Peyer's patch (tissue), 4 donors: ENCODE results near the gene IL9. TPM values are rescaled to one million over a fixed set of nuclear protein-coding genes. Genes with fewer than 3 reads are reported as not detected.

Source experiments
- DNase-seq, 3 donors: peaks; one replicate each; pipeline ENCODE4 v3.0.0-alpha.2; 2017 to 2019
- H3K27ac ChIP-seq, 4 donors: fragments of 200-600 bp; sonication (generic); one replicate each; pipeline ENCODE4 v1.5.1; 2016 to 2019
- H3K27me3 ChIP-seq, 2 donors: fragments of 200-600 bp; sonication (generic); one replicate each; pipeline ENCODE4 v1.5.1; 2019
- H3K36me3 ChIP-seq, 3 donors: fragments of 200-600 bp; sonication (generic); one replicate each; pipeline ENCODE4 v1.5.1; 2016 to 2019
- H3K4me1 ChIP-seq, 4 donors: fragments of 200-600 bp; sonication (generic); one replicate each; pipeline ENCODE4 v1.5.1; 2016 to 2019
- H3K4me3 ChIP-seq, 4 donors: fragments of 200-600 bp; sonication (generic); 1 replicate in 3 of 4; 2 replicates in 1 of 4; pipeline ENCODE4 v1.5.1; 2016 to 2019; ENCODE audit warnings: mild to moderate bottlenecking in 1 of 4
- H3K9me3 ChIP-seq, 4 donors: fragments of 200-600 bp; sonication (generic); one replicate each; pipeline ENCODE4 v1.5.1; 2016 to 2019; ENCODE audit warnings: mild to moderate bottlenecking in 1 of 4
- CTCF ChIP-seq, 6 experiments: fragments of 450-650 bp in 4 of 6; fragments of 200-600 bp in 2 of 6; sonication (generic) in 1 of 6; IDR thresholded peaks; one replicate each; pipeline ENCODE4 v1.5.1; 2017 to 2019; ENCODE audit warnings: antibody characterized with exemption in 6 of 6, mild to moderate bottlenecking in 3 of 6, moderate library complexity in 1 of 6
- POLR2A ChIP-seq, 2 donors: fragments of 450-650 bp; IDR thresholded peaks; one replicate each; pipeline ENCODE4 v1.5.1; 2017; ENCODE audit warnings: antibody characterized with exemption in 2 of 2, mild to moderate bottlenecking in 2 of 2, moderate library complexity in 2 of 2
- total RNA-seq, 4 donors: library from RNA; depleted of rRNA; stranded (reverse); fragments of >200 nt; gene quantifications; one replicate each; pipeline ENCODE4 v1.1.0, GENCODE V29; 2016

The IL9 gene
- total RNA-seq: not detected

GRCh38 chr5:135895474-135896006, at the start of gene IL9:
IL9 (minus strand) TSS chr5:135895841; CDS start chr5:135895816, 25 bp downstream.
- Histone ChIP-seq H3K4me1 (no peaks in the 10 kb centered on the region), H3K27me3 (no peaks in the 10 kb centered on the region)
- no peak for DNase-seq

GRCh38 chr5:135944967-135945560, 49.4 kb upstream of the IL9 start:
- Histone ChIP-seq H3K27me3 (no peaks in the 10 kb centered on the region), H3K27ac (no peak overlapping the region), H3K36me3 (no peaks in the 10 kb centered on the region), H3K9me3 (no peaks in the 10 kb centered on the region), H3K4me1 (no peaks in the 10 kb centered on the region), H3K4me3 (no peak overlapping the region)
- DNase-seq: peak in 1 of 3 donors; percentile 75
- TF ChIP-seq POLR2A (IDR thresholded peaks at IDR 0.05): no peak
- peak; percentile 18 to 91 (median 80) for TF ChIP-seq CTCF (IDR thresholded peaks at IDR 0.05)

More at GRCh38 chr5:135895474-135896006, at the start of gene IL9:
- Histone ChIP-seq H3K4me3 (no peak within 1 kb of the TSS), H3K9me3 (no peaks in the 10 kb centered on the region), H3K27ac (no peak within 1 kb of the TSS), H3K36me3 (no peaks in the 10 kb centered on the region)
- TF ChIP-seq POLR2A (IDR thresholded peaks at IDR 0.05) (no peak), CTCF (IDR thresholded peaks at IDR 0.05) (no peak)

- no peaks in the 10 kb centered on the region for H3K36me3 ChIP-seq
- no peaks in the 10 kb centered on the region for H3K4me1 ChIP-seq
- no peaks in the 10 kb centered on the region for H3K9me3 ChIP-seq
- no peak overlapping the region for H3K27ac ChIP-seq
- TF ChIP-seq POLR2A (IDR thresholded peaks at IDR 0.05): no peak
- TF ChIP-seq CTCF (IDR thresholded peaks at IDR 0.05): no peak
- no peak for DNase-seq
- H3K27me3 ChIP-seq: no peaks in the 10 kb centered on the region
- no peak overlapping the region for H3K4me3 ChIP-seq
Measured at GRCh38 chr5:135944564-135944963, 48.9 kb upstream of the IL9 start.

GRCh38 chr5:135942202-135942771, 46.6 kb upstream of the IL9 start:
- Histone ChIP-seq H3K36me3 (no peaks in the 10 kb centered on the region), H3K4me3 (no peak overlapping the region), H3K4me1 (no peaks in the 10 kb centered on the region), H3K27me3 (no peaks in the 10 kb centered on the region), H3K9me3 (no peaks in the 10 kb centered on the region), H3K27ac (no peak overlapping the region)
- TF ChIP-seq POLR2A (IDR thresholded peaks at IDR 0.05) (no peak), CTCF (IDR thresholded peaks at IDR 0.05) (no peak)
- DNase-seq: no peak

GRCh38 chr5:135941711-135942110, 46.1 kb upstream of the IL9 start:
- DNase-seq: no peak
- Histone ChIP-seq H3K36me3 (no peaks in the 10 kb centered on the region), H3K9me3 (no peaks in the 10 kb centered on the region), H3K27ac (no peak overlapping the region), H3K27me3 (no peaks in the 10 kb centered on the region), H3K4me3 (no peak overlapping the region), H3K4me1 (no peaks in the 10 kb centered on the region)
- no peak for TF ChIP-seq POLR2A (IDR thresholded peaks at IDR 0.05)
- no peak for TF ChIP-seq CTCF (IDR thresholded peaks at IDR 0.05)
